ENCODE measurements around the gene OSBP.
A peak's percentile ranks its signal among the peaks of the same experiment; 100 is the strongest.

Gene OSBP

DNA sequence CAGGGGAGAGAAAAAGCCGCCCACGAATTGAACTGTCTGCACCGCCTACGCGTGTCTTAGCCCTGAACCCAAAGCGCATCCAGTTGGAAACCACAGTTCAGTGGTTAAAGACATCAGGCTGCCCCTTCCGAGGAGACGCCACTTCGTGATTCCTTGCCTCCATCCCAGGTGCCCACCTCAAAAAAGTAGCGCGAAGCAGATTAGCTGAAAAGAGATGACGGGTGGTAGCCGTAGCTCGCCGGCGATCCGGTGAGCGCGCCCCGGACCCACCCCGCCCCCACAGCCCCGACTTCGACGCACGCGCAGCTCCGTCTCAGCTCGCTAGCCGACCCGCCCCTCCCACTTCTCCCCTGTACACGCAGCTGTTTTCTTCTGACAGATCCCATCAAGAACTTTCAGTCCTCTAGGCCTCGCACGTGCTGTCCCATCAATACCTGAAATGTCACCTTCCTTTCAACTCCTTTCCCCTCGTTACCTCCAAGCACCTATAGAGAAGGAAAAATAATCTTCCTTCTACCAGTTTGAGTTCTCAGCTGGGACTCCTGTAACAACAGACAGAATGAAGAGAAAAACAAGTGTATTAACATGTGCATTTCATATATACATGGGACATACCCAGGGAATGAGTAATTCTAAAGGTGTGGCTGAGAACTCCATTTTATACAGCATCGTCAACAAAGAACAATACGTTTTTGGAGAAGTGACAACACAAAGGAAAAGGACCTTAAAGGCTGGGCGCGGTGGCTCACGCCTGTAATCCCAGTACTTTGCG is 54.7 kb downstream of the OSBP start:
- peak; percentile 94 for DNase-seq (ENCODE audit: low read depth)
- TF ChIP-seq, protein P1, sequence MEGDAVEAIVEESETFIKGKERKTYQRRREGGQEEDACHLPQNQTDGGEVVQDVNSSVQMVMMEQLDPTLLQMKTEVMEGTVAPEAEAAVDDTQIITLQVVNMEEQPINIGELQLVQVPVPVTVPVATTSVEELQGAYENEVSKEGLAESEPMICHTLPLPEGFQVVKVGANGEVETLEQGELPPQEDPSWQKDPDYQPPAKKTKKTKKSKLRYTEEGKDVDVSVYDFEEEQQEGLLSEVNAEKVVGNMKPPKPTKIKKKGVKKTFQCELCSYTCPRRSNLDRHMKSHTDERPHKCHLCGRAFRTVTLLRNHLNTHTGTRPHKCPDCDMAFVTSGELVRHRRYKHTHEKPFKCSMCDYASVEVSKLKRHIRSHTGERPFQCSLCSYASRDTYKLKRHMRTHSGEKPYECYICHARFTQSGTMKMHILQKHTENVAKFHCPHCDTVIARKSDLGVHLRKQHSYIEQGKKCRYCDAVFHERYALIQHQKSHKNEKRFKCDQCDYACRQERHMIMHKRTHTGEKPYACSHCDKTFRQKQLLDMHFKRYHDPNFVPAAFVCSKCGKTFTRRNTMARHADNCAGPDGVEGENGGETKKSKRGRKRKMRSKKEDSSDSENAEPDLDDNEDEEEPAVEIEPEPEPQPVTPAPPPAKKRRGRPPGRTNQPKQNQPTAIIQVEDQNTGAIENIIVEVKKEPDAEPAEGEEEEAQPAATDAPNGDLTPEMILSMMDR (IDR thresholded peaks at IDR 0.05; ENCODE audit: insufficient read depth, low read depth, low read length, missing control alignments) = no peak
- H3K4me3 ChIP-seq (ENCODE audit: low read depth, low read length) = peak overlapping the region; percentile 87

DNA sequence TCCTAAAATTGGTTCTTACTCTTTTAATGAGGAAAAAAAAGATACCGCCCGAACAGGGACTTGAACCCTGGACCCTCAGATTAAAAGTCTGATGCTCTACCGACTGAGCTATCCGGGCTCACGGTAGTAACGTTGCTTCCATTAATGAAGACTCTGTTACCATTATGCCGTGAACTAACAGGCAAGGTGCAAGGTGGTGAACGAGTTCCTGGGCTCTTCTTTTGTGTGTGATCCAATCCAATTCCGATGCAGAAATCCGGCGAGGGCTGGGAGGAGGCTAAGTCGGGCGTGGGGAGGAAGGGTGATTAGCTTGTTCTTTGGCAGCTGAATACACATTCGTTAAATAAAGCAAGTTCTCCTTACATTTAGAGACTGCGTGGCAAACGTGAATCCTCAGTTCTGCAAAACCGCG is 55.3 kb downstream of the OSBP start:
- peak; percentile 92 for DNase-seq (ENCODE audit: low read depth)
- H3K4me3 ChIP-seq (ENCODE audit: low read depth, low read length) = peak overlapping the region; percentile 87
- TF ChIP-seq, protein P1 (IDR thresholded peaks at IDR 0.05; ENCODE audit: insufficient read depth, low read depth, low read length, missing control alignments) = no peak

DNA sequence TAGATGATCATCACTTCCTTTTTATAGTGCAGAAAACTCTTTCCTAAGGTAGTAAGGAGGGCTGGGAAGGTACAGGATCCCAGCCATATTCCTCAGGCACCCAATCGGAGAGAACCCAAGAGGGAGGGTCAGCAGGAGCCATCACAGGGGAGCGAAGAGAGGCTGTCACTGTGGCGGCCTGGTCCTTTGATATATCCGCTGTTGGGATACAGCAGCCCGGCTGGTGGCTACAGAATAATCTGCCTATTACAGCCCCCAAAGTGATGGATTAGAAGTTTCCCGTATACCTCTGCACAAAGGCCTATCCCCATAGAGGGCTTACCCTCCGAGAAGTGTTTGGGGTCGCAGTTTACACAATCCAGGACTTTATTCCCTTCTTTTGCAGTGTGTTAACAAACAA is 55.7 kb downstream of the OSBP start:
- DNase-seq (ENCODE audit: low read depth) = no peak
- H3K4me3 ChIP-seq (ENCODE audit: low read depth, low read length) = peak overlapping the region; percentile 87
- TF ChIP-seq, protein P1 (IDR thresholded peaks at IDR 0.05; ENCODE audit: insufficient read depth, low read depth, low read length, missing control alignments) = no peak

DNA sequence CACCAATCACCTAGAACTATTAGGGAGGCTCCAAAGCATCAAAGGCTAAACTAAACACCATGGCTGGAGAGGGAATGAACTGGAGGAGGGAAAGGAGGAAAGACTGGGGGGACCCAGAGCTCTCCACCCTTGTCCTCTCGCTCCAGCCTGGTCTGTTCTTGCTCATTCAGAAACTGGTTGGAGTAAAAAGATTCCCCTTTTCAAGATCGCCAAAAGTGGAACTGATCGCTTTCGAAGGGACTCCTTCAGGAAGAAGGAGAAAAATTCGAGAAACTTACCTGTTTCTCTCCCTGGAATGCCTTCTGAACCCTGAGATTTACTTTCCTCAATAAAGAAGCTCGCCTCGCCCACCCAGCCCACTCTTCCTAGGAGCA is 57.3 kb downstream of the OSBP start:
- DNase-seq (ENCODE audit: low read depth) = no peak
- TF ChIP-seq, protein P1 (IDR thresholded peaks at IDR 0.05; ENCODE audit: insufficient read depth, low read depth, low read length, missing control alignments) = no peak
- H3K4me3 ChIP-seq (ENCODE audit: low read depth, low read length) = peak overlapping the region; percentile 64

DNA sequence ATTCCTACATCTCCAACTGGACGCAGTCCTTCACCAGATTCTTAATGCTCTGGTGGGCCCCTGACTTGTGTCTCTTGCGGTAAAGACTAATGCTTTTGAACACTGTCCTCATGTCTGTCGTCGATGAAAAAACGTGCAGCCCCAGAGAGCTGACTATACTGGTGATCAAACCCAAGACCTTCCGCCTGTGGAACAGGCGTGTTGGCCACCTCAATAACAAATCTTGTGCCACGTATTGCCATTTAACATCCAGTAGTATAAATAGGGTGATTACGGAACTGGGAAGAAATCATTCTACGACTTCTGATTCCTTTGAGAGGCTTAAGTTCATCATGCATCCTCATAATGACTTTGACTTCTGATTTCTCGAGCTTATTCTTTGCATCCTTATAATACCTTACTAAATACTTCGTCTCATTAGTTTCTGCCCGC is 58.6 kb downstream of the OSBP start:
- TF ChIP-seq, protein P1 (IDR thresholded peaks at IDR 0.05; ENCODE audit: insufficient read depth, low read depth, low read length, missing control alignments) = no peak
- DNase-seq (ENCODE audit: low read depth) = peak; percentile 69
- peak overlapping the region; percentile 64 for H3K4me3 ChIP-seq (ENCODE audit: low read depth, low read length)

DNA sequence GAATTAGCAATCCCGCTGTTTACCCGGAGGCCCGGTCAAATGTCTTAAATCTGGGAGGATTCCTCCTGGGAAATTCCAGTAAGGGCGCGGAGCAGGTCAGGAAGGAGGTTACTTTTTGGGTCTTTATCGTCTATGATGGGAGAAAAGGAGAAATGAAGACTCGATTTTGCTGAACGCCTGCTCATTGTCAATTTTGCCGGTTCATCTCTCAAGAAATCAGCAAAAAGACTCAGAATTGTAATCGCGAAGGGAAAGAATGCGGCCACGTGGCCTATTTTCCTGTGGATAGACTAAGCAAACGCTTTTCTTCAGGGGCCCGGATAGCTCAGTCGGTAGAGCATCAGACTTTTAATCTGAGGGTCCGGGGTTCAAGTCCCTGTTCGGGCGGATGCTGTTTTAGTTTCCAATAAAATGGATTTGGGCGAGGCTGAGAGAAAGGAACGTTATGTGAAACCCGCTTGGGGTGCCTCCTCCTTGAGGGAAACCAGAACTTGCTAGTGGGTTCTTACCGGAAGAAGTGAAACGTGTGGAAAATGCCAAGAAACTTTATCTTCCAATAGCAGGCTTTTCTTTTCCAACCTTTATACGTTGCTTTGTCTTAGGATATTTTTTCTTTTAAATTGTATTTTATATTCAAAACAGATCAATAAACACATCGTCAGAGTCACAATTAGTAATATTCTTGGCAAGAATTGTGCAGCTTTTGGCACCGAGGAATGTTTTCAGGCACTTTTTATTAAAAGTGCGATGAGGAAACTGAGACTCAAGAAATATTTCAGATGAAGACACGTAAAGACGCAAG is 59.3 kb downstream of the OSBP start:
- TF ChIP-seq, protein P1 (IDR thresholded peaks at IDR 0.05; ENCODE audit: insufficient read depth, low read depth, low read length, missing control alignments) = no peak
- peak; percentile 92 for DNase-seq (ENCODE audit: low read depth)
- peak overlapping the region; percentile 64 for H3K4me3 ChIP-seq (ENCODE audit: low read depth, low read length)
